SH-SY5Y (cell line): ENCODE results near the gene TSPAN18.

ENCODE experiments used
- GATA2 ChIP-seq: IDR thresholded peaks from 2 replicates; pipeline ENCODE4 v1.6.1; 2011; ENCODE audit warnings: mild to moderate bottlenecking, low read depth, low read length
- GATA3 ChIP-seq: IDR thresholded peaks from 2 replicates; pipeline ENCODE4 v1.6.1; 2011; ENCODE audit warnings: low read depth, mild to moderate bottlenecking, low read length, moderate library complexity

GRCh38 chr11:44774731-44775130, 48.0 kb downstream of the TSPAN18 start:
- TF ChIP-seq GATA2 (no peak), GATA3 (no peak)
